GM19035 (cell line): ENCODE measurements around the gene FH.
A peak's percentile ranks its signal among the peaks of the same experiment; 100 is the strongest.

ENCODE experiments used
- ATAC-seq: cut with Tn5 transposase; IDR thresholded peaks from one replicate; pipeline ENCODE4 v1.9.1; 2021; ENCODE audit not compliant: unreplicated experiment

FH gene

GRCh38 chr1:241519308-241520079 lies at the start of gene FH:
TSS of gene FH (minus strand) at chr1:241519755. CDS start at chr1:241519722, 33 bp downstream.
- peak; percentile 97 for ATAC-seq

DNA sequence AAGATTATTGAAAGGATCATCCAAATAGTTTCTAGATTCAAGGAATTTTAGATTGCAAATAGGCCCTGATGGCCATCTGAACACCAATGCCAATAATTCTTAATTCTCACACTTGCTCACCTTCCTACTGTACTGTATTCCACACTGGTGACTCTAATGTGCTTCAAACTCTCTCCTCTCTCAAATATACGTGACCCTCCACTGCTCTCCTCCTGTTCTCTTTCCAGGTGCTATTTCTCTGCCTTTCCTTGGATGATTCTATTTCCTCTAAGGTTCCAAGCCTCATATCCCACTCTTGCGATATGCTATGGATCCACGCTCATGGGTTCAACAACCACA lies 41.3 kb upstream of the FH start:
- no peak for ATAC-seq

- no peak for ATAC-seq
These were observed 40.7 kb upstream of the FH start for GRCh38 chr1:241560146-241560848.

DNA sequence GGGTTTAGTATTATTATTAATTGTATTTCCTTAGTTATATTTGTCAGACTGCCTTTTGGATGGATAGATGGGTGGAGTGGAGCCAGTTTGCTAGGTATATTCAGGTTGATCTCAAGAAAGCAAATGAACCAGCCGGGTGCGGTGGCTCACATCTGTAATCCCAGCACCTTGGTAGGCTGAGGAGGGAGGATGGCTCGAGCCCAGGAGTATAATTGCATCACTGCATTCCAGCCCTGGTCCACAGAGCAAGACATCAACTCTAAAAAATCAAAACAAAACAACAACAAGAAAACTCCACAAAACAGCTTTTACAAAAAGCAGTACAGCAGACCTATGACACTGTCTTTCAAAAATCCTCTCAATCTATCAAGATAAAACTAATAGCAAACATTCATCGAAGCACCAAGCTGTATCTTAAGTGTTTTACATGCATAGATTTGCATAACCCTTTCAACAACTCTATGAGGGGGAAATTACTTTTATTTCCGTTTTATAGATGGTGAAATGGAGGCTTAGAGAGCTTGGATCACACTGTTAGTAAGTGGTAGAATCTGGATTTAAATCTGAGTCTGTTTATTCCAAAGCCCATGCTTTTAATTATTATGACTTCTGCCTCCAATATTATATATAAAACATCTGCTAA lies 38.1 kb upstream of the FH start:
- ATAC-seq, result no peak

- no peak for ATAC-seq
These were observed 37.5 kb upstream of the FH start for GRCh38 chr1:241557031-241557430.

- ATAC-seq, result no peak
These were observed 36.0 kb upstream of the FH start for GRCh38 chr1:241555526-241555925.

DNA sequence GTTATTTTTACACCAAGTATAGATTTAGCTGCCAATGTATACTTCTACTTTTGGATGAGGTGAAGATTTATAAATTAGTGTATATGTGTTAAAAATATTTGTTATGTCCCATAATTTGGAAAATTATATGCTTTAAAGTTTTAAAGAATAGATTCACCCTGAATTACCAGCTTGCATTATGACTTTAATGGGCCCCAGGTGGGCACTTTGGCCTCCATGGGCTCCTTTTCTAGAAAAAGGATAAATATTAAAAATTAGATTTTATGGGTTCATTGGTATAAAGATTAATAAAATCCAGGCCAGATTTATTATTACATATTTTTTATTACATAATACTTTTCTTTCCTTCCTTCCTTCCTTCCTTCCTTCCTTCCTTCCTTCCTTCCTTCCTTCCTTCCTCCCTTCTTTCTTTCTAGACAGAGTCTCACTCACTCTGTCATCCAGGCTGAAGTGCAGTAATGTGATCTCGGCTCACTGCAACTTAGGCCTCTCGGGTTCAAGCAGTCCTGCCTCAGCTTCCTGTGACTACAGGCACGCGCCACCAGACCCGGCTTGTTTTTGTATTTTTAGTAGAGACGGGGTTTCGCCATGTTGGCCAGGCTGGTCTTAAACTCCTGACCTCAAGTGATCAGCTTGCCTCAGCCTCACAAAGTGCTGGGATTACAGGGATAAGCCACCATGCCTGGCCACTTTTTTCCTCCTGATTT lies 34.5 kb upstream of the FH start:
- ATAC-seq, result no peak

DNA sequence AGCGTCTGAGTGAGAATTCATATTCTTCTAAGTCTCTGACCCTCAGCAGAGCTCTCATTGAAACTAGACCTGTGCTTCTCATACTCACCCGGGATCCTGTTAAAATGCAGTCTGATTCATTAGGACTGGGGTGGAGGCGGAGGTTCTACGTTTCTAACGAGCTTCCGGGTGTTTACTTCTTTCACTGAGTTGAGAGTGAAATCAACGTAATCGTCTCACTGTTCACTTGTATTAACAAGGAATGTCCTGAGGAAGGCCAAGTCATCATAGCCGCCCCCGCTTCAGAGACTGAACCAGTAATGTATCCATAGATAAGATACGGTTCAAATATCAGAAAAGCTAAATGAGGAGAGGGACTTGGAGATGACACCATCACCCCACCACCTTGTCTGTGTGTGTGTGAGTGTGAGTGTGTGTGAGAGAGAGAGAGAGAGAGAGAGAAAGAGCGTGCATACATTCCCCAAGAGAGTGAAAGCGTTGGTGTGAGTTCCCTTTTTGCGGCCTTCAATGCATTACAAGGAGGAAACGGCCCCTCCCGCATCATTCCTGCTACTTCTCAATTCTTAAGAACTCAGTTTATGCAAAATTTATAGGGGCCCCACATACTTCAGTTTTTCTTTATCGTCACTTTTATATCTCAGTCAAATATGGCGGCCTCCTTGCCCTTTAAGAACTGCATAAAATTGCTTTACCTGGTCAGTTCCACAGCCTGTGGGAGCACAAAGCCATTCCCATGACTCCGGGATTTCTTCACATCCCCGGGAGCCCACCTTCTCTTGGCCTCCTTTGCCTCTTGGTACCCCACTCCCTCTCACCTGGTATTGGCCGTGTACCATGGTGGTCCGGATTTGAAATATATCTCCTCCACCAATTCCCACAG lies 32.4 kb upstream of the FH start:
- peak; percentile 85 for ATAC-seq

- no peak for ATAC-seq
These were observed 30.8 kb upstream of the FH start for GRCh38 chr1:241550318-241550717.

DNA sequence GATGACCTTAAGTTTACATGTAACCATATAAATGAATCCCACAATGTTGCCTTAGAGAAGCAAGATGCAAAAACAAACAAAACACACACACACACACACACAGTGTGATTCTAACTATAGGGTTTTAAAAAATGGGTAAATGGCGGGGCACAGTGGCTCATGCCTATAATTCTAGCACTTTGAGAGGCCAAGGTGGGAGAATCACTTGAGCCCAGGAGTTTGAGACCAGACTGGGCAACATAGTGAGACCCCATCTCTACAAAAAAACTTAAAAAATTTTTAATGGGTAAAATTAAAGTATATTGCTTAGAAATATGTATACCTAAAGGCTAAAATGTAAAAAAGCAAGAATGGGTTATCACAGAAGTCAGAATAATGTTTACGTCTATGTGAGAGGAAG lies 28.5 kb upstream of the FH start:
- no peak for ATAC-seq

- no peak for ATAC-seq
These were observed 22.8 kb upstream of the FH start for GRCh38 chr1:241542199-241542907.

DNA sequence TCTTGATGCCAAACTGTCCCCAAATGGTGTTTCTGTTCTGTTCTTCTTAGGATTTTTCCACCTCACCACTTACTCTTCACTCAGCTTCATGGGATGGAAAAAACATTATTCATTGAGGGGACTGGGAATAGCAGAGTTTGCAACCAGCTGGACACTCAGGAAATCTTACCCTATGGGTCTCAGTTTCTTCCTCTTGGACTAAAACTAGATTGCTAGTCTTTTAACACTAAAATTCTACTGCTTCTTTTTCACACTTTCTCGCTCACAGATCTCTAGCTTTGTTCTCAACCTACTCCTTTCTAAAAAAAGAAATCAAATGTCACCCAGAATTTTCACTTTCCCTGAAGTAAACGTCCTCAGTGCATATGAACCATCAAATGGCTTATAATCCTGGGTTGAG lies 17.4 kb upstream of the FH start:
- no peak for ATAC-seq

GRCh38 chr1:241536304-241536703 lies 16.7 kb upstream of the FH start:
- no peak for ATAC-seq

DNA sequence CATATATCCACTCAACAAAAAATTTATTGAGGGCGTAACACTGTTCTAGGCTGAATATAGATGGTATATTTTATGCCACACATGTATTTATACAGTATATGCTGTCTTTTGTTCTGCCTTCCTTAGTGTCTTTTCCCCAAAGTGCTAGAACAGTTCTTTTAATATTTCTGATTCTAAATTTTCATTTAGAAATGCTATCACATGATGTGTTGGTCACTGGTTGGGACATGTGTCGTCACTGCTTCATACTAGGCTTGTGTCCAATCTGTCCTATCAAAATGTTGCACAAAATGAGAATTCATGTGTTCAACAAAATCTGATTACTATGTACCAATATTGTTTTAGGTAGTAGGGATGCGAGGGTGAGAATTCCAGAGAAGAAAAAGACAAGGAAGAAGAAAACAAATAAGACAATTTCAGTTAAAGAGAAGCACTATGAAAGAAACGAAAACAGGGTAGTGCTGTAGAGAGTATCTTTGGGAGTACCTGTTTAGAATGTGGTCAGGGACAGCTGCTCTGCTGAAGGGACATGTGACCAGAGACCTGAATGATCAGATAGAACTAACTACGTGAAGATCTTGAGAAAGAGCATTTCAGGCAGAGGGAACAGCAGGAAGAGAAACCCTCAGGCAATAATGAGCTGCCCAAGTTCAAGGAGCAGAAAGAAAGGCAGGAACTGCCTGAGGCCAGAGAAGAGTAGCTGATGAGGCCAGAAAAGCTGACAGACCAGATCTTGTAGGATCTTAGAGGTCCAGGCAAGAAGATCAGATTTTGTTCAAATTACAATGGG lies 14.0 kb upstream of the FH start:
- no peak for ATAC-seq

DNA sequence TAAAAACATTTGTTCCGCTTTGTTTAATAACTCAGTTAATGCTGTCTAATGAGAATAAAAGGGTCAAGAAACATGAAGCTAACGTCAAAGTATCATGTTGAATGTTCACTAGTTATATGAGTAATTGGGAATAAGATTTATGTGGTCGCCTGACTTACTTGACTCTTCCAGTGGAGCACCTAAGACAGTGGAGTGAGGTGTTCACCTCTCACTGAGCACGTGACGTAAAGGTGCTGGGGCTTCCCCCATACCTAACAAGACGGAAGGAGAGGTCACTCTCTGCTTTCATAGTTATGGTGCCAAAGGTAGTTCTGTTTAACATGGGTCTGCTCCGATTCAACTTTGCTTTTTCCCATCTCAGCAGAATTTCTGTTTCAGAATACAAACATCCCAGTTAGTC lies 13.3 kb upstream of the FH start:
- peak; percentile 63 for ATAC-seq

GRCh38 chr1:241532162-241532531 lies 12.6 kb upstream of the FH start, which contains the start of gene KMO:
TSS of gene KMO (plus strand) at chr1:241532378. CDS start at chr1:241532445, 67 bp downstream.
- peak; percentile 28 for ATAC-seq

DNA sequence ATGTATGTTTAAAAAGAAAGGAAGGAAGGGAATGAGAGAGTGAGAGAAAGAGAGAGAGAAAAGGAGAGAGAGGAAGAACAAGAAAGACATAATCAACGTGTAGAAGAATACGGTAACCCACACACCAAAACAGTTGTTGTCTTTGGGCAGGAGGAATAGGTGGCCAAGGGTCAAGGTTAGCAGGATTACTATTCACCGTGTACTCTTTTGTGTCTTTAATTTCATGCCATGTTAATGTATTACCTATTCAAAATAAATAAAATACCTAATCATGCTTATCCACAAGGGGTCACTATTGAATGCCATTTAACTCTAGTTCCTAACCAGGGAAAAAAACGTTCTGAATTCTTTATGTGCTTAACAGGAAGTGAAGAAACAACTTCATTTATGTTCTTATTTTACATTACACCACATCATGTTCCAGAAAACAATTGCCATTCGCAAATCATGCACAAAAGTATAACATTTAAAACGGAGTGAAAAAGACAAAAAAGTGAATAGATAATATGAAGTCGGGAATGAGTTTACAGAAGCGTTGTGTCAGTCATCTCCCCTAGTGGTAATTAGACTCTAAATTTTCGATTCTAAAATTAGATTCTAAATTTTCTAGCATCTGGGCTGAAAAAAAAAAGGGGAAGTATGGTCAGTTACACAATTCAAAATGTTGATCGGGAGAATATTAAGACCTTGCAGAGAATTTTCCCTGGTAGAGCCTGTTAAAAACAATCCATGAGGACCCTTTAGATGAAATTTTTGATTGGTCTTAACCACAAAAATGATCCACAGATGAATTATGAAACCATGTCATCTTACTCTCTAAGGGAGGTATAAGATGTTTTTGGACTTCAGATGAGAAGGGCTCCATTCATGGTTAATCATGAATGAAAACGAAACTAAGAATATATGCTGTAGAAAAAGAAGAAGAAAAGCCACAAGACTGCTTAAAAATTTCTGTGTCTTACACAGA lies 11.9 kb upstream of the FH start:
- peak; percentile 68 for ATAC-seq

GRCh38 chr1:241527146-241527545 lies 7.6 kb upstream of the FH start:
- ATAC-seq, result no peak
